ENCODE results near the gene PRR12.
"Not testable (repeated sequence)": the region's sequence is repeated elsewhere in the genome, so short reads cannot be mapped to it uniquely, and the experiment has no call there.

Gene PRR12

DNA sequence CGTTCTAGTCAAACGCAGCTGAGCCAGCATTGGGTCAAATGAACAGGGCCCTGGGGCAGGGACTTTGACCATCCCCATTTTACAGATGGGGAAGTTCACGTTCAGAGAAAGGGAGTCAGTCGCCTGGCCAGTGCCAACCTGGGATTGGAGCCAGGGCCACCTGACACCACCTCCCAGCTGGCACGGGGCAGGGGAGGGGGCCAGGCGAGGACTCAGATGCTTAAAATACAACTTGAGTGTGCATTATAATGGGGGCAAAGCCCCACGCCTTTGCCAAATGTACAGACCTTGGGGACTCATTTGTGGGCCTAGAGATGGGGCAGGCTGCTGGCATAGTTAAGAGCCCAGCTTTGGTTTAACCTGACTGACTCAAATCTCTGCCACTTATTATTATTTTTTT, 14.6 kb downstream of the PRR12 start:
- ATAC-seq (ENCODE audit: low read depth) (no peak), DNase-seq (ENCODE audit: low spot score in 2 of 2) (no peak)
- Mint-ChIP-seq H3K4me1 (peaks cover 7% of the 10 kb centered on the region), H3K36me3 (peaks cover 10% of the 10 kb centered on the region), H3K4me3 (no peak overlapping the region), H3K27ac (no peak overlapping the region), H3K9me3 (no peaks in the 10 kb centered on the region), H3K27me3 (no peaks in the 10 kb centered on the region)

DNA sequence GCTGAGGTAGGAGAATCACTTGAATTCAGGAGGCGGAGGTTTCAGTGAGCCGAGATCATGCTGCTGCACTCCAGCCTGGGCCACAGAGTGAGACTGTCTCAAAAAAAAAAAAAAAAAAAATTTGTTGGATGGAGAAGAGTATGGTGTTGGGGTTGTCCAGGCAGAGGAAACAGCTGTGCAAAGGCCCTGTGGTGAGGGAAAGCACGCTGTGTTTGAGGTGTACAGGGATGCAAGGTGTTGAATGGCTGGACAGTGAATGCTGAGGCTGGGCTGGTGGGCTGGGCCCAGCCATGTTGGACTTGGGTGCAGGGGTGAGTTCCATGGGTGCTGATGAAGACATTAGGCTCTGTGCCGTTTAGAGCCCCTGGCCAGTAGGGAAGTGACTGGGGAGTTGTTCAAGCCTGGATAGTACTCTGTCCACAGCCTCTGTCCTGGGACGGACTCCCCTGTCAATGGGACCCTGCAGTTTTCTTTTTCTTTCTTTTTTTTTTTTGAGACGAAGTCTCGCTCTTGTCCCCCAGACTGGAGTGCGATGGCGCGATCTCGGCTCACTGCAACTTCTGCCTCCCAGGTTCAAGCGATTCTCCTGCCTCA, 18.6 kb downstream of the PRR12 start:
- Mint-ChIP-seq H3K9me3 (no peaks in the 10 kb centered on the region), H3K36me3 (peaks cover 8% of the 10 kb centered on the region), H3K4me3 (no peak overlapping the region), H3K27me3 (no peaks in the 10 kb centered on the region), H3K4me1 (peaks cover 16% of the 10 kb centered on the region), H3K27ac (no peak overlapping the region)
- ATAC-seq (ENCODE audit: low read depth) = no peak
- DNase-seq (ENCODE audit: low spot score in 2 of 2) = no peak

DNA sequence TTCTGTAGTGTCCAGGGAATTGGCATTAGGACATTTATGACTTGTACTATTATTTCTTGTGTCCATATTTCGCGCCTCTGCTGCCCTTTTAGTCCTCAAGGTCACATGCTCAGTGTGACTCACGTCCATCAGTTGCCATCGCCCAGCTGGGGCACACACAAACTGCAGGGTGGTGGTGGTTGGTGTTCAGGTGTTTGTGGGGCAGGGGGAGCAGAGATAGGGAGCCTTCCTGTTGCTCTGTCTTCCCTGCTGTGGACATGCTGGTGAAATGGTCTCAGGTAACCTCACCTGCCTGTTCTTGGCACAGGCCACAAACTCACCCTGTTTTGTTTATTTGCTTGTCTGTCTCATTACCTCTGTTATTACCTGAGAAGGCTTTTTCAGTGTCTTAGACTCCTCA, 22.4 kb downstream of the PRR12 start:
- Mint-ChIP-seq H3K36me3 (peaks cover 33% of the 10 kb centered on the region), H3K27ac (peak overlapping the region; percentile 90), H3K4me3 (no peak overlapping the region), H3K27me3 (no peaks in the 10 kb centered on the region), H3K4me1 (peaks cover 16% of the 10 kb centered on the region), H3K9me3 (no peaks in the 10 kb centered on the region)
- ATAC-seq (ENCODE audit: low read depth) = no peak
- DNase-seq (ENCODE audit: low spot score in 2 of 2) = no peak

DNA sequence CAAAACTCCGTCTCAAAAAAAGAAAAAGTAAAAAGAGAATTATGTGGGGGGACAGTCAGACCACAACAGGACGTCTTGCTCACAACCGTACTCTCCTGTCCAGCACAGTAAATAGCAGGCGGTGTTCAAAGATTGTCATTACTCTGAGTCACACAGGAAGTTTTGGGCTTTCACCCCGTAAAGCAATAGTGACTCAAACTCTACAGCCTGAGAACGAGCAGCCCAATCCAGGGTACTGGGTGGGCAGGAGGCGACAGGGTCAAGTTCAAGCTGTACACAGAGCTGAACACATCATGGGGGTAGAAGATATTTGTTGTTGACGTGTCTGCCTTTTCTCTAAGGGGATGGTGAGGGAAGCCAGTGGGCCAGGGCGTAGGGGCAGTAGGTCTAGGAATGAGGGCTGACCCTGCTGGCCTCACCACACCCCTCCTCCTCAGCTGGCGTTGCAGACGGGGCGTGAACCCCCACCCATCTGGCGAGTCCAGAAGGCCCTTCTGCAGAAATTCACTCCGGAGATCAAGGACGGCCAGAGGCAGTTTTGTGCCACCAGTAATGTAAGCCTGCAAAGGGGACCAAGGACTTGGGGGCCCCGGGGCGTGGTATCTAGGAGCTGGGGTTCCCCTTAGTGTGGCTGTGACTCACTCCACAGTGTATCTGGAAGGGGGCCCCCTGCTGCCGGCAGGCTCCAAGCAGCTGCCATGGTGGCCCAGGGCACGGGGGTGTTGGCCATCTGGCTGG, 23.3 kb downstream of the PRR12 start:
- Mint-ChIP-seq H3K9me3 (no peaks in the 10 kb centered on the region), H3K27me3 (no peaks in the 10 kb centered on the region), H3K4me3 (peak overlapping the region; percentile 46), H3K27ac (peak overlapping the region; percentile 90), H3K4me1 (peaks cover 18% of the 10 kb centered on the region), H3K36me3 (peaks cover 38% of the 10 kb centered on the region)
- DNase-seq (ENCODE audit: low spot score in 2 of 2) = no peak
- peak; percentile 67 for ATAC-seq (ENCODE audit: low read depth)

DNA sequence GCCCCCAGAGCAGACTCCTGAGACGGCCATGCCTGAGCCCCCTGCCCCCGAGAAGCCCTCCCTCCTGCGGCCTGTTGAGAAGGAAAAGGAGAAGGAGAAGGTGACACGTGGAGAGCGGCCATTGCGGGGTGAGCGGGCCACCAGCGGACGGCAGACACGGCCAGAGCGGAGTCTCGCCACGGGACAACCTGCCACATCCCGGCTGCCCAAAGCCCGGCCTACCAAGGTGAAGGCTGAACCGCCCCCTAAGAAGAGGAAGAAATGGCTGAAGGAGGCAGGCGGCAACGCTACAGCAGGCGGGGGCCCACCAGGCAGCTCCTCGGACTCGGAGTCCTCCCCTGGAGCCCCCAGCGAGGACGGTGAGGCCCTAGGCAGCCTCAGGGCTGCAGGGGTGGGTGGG, 24.9 kb downstream of the PRR12 start:
- no peak overlapping the region for H3K4me3 Mint-ChIP-seq
- H3K4me1 Mint-ChIP-seq = peaks cover 16% of the 10 kb centered on the region
- no peaks in the 10 kb centered on the region for H3K9me3 Mint-ChIP-seq
- DNase-seq (ENCODE audit: low spot score in 2 of 2) (no peak), ATAC-seq (ENCODE audit: low read depth) (no peak)
- H3K27ac Mint-ChIP-seq = no peak overlapping the region
- H3K27me3 Mint-ChIP-seq = no peaks in the 10 kb centered on the region
- peaks cover 38% of the 10 kb centered on the region for H3K36me3 Mint-ChIP-seq

DNA sequence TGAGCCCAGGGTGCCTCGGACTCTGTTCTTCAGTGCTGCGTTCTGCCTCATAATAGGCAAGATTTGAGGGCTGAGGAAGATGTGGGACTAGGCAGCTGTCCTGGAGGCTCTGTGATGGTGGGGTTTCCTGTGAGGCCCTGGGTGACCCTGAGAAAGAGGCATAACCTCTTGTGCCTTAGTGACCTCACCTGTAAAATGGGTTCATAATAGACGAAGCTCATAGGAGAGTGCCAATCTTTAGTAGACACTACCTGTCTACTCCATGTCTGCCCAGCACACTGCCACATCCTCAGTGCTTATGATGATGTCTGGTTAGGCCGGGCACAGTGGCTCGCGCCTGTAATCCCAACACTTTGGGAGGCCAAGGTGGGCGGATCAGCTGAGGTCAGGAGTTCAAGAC, 25.6 kb downstream of the PRR12 start:
- Mint-ChIP-seq H3K27ac (no peak overlapping the region), H3K4me1 (peaks cover 16% of the 10 kb centered on the region)

DNA sequence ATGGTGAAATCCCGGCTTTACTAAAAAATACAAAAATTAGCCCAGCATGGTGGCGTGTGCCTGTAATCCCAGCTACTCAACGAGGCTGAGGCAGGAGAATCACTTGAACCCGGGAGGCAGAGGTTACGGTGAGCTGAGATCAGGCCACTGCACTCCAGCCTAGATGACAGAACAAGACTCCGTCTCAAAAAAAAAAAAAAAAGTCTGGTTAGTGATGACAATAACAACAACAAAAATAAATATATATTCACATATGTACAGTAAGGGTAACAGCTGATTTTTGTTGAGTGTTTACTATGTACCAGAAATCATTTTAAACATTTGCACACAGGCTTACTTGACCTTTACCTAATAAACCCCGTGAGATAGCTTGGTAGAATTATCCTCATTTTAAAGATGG, 26.0 kb downstream of the PRR12 start:
- Mint-ChIP-seq H3K27me3 (no peaks in the 10 kb centered on the region), H3K36me3 (peaks cover 42% of the 10 kb centered on the region), H3K27ac (no peak overlapping the region)

More for the DNA sequence above, 25.6 kb downstream of the PRR12 start:
- Mint-ChIP-seq H3K36me3 (peaks cover 40% of the 10 kb centered on the region), H3K9me3 (no peaks in the 10 kb centered on the region), H3K27me3 (no peaks in the 10 kb centered on the region), H3K4me3 (no peak overlapping the region)
- ATAC-seq (ENCODE audit: low read depth) = no peak
- no peak for DNase-seq (ENCODE audit: low spot score in 2 of 2)

DNA sequence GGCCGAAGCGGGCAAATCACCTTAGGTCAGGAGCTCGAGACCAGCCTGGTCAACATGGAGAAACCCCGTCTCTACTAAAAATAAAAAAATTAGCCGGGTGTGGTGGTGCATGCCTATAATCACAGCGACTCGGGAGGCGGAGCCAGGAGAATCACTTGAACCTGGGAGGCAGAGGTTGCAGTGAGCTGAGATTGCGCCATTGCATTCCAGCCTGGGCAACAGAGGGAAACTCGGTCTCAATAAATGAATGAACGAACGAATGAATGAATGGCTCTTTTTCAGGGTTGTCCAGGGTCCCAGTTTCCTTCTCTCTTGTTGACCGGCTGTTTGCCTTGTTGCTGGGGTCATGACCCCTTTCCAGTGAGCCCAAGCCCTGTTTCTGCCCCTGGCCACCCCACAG, 26.9 kb downstream of the PRR12 start:
- not testable (repeated sequence) for H3K27me3 Mint-ChIP-seq; H3K9me3 Mint-ChIP-seq; H3K27ac Mint-ChIP-seq; H3K4me3 Mint-ChIP-seq; ATAC-seq (ENCODE audit: low read depth); DNase-seq (ENCODE audit: low spot score in 2 of 2)
- Mint-ChIP-seq H3K4me1 (peaks cover 12% of the 10 kb centered on the region), H3K36me3 (peaks cover 46% of the 10 kb centered on the region)

More for the DNA sequence above, 26.0 kb downstream of the PRR12 start:
- ATAC-seq (ENCODE audit: low read depth) (no peak), DNase-seq (ENCODE audit: low spot score in 2 of 2) (no peak)
- peaks cover 16% of the 10 kb centered on the region for H3K4me1 Mint-ChIP-seq
- no peaks in the 10 kb centered on the region for H3K9me3 Mint-ChIP-seq
- H3K4me3 Mint-ChIP-seq = no peak overlapping the region

DNA sequence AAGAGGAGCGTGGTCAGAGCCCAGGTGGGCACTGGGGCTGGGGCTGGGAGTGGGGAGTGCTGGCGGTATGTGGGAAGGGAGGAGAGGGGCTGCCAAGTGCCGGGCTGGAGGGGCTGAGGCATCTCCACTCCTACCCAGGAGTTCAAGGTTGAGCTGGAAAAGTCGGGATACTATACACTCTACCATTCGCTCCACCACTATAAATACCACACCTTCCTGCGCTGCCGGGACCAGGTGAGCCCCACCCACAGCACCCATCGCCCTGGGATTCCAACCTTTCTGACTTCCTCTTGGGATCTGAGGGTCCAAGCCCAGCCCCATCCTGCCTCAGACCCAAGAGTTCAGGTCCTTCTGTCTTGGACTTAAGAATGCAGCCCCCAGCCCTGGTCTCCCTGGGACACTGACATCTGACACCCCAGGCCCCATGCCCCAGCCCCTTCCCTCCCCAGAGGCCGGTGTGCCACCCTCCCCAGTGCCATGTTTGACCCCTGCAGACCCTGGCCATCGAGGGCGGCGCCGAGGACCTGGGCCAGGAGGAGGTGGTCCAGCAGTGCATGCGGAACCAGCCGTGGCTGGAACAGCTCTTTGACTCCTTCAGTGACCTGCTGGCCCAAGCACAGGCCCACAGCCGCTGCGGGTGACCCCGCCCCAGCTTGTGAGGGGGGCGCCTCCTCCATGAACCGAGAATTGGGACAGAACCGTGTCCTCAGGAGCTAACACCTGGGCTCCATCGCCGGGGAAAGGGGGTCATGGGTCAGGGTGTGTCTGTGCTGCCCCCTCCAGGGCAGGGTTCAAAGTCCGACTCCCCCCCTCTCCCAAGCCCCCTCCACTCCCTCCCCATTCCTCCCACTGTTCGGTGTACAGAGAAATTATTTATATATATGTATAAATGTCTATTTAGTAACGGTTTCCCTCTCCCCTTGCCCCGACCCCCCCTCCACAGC, 34.3 kb downstream of the PRR12 start:
- Mint-ChIP-seq H3K4me1 (peaks cover 3% of the 10 kb centered on the region), H3K27ac (no peak overlapping the region), H3K4me3 (no peak overlapping the region), H3K9me3 (no peaks in the 10 kb centered on the region), H3K36me3 (peaks cover 31% of the 10 kb centered on the region), H3K27me3 (no peaks in the 10 kb centered on the region)
- DNase-seq (ENCODE audit: low spot score in 2 of 2) = no peak
- ATAC-seq (ENCODE audit: low read depth) = no peak

DNA sequence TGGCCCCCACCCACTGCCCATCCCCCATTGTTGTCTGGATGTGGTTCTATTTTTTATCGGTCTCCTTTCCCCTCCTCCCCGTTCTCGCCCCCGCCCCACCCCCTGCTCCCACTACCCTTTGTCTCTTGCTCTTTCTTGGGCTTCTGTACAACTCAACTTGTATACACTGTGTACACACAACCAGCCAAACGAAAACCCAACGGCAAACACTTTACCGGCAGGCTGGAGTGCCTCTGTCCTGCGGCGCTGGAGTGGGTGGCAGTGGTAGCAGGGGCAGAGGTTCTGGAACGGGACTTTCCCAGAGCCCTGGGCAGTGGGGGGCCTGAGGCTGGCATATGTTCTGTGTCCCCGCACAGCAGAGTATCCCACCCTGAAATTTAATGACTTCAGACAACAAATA, 35.2 kb downstream of the PRR12 start:
- no peak for ATAC-seq (ENCODE audit: low read depth)
- Mint-ChIP-seq H3K9me3 (no peaks in the 10 kb centered on the region), H3K4me1 (peaks cover 3% of the 10 kb centered on the region), H3K4me3 (no peak overlapping the region), H3K27ac (no peak overlapping the region), H3K36me3 (peaks cover 31% of the 10 kb centered on the region), H3K27me3 (no peaks in the 10 kb centered on the region)
- DNase-seq (ENCODE audit: low spot score in 2 of 2) = no peak

DNA sequence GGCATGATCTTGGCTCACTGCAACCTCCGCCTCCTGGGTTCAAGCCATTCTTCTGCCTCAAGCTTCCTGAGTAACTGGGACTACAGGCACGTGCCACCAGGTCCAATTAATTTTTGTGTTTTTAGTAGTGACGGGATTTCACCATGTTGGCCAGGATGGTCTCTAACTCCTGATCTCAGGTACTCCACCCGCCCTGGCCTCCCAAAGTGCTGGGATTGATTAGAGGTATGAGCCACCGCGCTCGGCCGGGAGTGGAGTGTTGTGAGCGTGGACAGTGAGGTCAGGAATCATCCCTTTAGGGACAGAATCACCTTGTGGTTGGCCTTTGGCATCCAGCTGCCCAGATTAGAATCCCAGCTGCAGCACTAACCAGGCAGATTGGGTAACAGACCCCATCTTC, 38.7 kb downstream of the PRR12 start:
- no peak for ATAC-seq (ENCODE audit: low read depth)
- no peak for DNase-seq (ENCODE audit: low spot score in 2 of 2)
- Mint-ChIP-seq H3K36me3 (peaks cover 14% of the 10 kb centered on the region), H3K27me3 (no peaks in the 10 kb centered on the region), H3K27ac (no peak overlapping the region), H3K4me3 (no peak overlapping the region), H3K4me1 (peaks cover 3% of the 10 kb centered on the region), H3K9me3 (no peaks in the 10 kb centered on the region)

DNA sequence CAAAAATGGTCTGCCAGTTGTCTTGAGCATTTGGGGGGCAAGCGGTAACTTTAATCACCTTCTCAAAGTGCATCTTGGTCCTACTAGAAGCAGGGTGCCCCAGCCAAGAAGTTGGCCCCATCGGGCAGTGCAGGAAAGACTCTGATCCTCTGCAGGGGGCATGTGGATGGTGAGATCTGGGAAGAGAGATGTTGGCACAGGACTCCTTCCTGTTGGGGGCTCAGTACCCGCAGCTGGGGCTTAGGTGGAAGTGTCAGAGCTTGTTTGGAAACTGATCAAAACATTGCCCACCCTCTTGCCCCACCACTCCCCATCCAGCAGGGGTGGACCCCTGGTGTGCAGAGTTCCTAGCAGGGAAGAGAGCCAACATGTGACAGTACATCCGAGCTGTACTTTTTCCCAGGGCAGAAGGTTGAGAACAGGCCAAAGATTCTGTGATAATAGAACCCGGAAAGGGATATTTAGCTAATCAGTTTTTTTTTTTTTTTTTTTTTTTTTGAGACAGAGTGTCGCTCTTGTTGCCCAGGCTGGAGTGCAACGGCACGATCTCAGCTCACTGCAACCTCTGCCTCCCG, 40.1 kb downstream of the PRR12 start:
- H3K27me3 Mint-ChIP-seq = no peaks in the 10 kb centered on the region
- no peaks in the 10 kb centered on the region for H3K9me3 Mint-ChIP-seq
- H3K4me1 Mint-ChIP-seq = peaks cover 6% of the 10 kb centered on the region
- peaks cover 9% of the 10 kb centered on the region for H3K36me3 Mint-ChIP-seq
- H3K27ac Mint-ChIP-seq = peak overlapping the region; percentile 12
- H3K4me3 Mint-ChIP-seq = no peak overlapping the region
- no peak for ATAC-seq (ENCODE audit: low read depth)
- DNase-seq (ENCODE audit: low spot score in 2 of 2) = no peak

DNA sequence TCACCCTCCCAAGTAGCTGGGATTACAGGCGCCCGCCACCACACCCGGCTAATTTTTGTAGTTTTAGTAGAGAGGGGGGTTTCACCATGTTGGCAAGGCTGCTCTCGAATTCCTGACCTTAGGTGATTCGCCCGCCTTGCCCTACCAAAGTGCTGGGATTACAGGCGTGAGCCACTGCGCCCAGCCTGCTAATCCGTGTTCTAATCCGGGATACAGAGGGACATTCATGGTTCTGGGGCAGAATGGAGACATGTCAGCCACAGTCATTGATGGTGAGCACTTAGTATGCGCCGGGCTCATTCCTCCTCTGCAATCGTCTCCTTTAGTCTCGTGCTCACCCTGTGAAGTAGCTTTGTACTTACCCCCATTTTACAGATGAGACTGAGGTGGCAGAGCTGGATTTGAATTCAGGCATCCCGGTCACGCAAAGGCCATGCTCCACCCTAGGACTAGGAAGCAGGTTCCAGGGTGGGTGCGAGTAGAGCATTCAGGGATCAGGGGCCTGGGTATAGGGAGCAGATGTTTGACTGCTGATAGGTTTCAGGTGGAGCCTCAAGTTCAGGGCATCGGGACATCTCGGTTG, 40.7 kb downstream of the PRR12 start:
- Mint-ChIP-seq H3K4me1 (peaks cover 6% of the 10 kb centered on the region), H3K36me3 (peaks cover 8% of the 10 kb centered on the region), H3K27ac (no peak overlapping the region), H3K4me3 (no peak overlapping the region), H3K9me3 (no peaks in the 10 kb centered on the region), H3K27me3 (no peaks in the 10 kb centered on the region)
- DNase-seq (ENCODE audit: low spot score in 2 of 2) (no peak), ATAC-seq (ENCODE audit: low read depth) (no peak)
